Measurements from ENCODE around the gene CENPH.

- TF ChIP-seq ZNF274 (CRISPR knock-in tag; IDR thresholded peaks at IDR 0.05) (no peak), PLSCR1 (CRISPR knock-in tag; IDR thresholded peaks at IDR 0.05; ENCODE audit: borderline replicate concordance) (no peak), SOX5 (CRISPR knock-in tag; IDR thresholded peaks at IDR 0.05; ENCODE audit: borderline replicate concordance) (no peak), CTCF (CRISPR knock-in tag; IDR thresholded peaks at IDR 0.05) (no peak), HNRNPLL (IDR thresholded peaks at IDR 0.05; ENCODE audit: low read depth, low read length, poor library complexity, severe bottlenecking) (no peak), RBAK (CRISPR knock-in tag; IDR thresholded peaks at IDR 0.05) (no peak), SNAI1 (CRISPR knock-in tag; IDR thresholded peaks at IDR 0.05; ENCODE audit: borderline replicate concordance) (no peak), ZNF891 (CRISPR knock-in tag; IDR thresholded peaks at IDR 0.05) (no peak), IRF2 (CRISPR knock-in tag; IDR thresholded peaks at IDR 0.05) (no peak), TCF7 (IDR thresholded peaks at IDR 0.05; ENCODE audit: low read depth) (no peak), ELK4 (CRISPR knock-in tag; IDR thresholded peaks at IDR 0.05; ENCODE audit: borderline replicate concordance) (no peak), MTERF4 (CRISPR knock-in tag; IDR thresholded peaks at IDR 0.05) (no peak), ZNF34 (CRISPR knock-in tag; IDR thresholded peaks at IDR 0.05; ENCODE audit: borderline replicate concordance) (no peak), RAD21 (CRISPR knock-in tag; IDR thresholded peaks at IDR 0.05) (no peak)
Observed at GRCh38 chr5:69187342-69187741, 2.0 kb upstream of the CENPH start.

Data from HepG2 (cell line).